Measurements from ENCODE around the gene BATF.
A peak's percentile ranks its signal among the peaks of the same experiment; 100 is the strongest.

The BATF gene

DNA sequence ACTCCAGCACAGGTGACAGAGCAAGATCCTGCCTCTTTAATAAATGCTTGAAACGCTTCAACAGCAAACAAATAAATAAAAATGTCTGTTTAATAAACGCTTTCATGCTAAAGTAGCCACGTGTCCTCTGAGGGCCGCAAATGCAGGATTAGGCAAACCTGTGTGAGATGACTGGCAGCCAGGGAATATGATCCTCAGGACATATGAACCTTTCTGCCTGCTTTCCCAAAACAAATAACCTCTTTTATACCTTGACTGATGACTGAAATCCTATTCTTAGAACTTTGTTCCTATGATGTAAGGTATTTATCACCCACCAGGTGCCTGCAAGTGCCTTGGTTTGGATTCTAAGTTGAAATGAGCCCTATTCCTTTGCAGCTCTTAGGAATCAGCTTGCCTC, 41.7 kb downstream of the BATF start:
- no peak for DNase-seq

DNA sequence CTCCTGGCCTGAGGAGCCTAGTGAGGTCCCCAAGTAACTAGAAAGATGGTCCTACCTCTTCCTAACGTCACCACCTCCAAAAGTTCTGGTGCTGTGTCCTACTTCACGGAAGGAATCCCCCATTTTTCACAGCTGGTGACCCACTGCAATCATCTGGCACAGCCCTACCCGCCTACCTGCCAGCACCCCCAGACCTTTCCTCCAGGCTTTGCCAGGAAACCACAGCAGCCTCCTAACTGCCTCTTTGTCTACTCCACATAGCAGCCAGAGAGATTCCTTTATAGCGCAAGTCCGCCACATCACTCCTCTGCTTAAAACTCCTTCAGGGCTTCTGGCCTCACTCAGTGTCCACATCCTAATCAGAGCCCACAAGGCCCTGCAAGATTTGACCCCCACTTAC, 42.8 kb downstream of the BATF start:
- no peak for DNase-seq

DNA sequence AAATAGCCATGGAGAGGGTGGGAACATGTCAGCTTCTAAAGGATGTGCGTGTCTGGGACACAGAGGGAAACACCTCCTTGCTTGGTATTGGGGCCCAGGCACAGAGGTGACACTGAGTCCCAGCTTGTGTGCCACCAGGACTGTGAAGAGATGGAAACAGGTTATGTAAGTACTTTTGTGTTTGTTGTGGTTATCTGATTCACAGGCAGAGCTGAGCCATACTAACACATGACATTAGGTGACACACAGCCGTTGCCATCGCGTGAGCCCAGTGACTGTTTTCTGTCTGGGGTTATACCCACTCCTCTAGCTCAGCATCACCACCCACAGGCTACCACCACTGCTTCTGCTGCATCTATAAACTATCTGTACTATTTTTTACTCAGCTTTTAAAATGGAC, 44.1 kb downstream of the BATF start:
- DNase-seq: no peak

DNA sequence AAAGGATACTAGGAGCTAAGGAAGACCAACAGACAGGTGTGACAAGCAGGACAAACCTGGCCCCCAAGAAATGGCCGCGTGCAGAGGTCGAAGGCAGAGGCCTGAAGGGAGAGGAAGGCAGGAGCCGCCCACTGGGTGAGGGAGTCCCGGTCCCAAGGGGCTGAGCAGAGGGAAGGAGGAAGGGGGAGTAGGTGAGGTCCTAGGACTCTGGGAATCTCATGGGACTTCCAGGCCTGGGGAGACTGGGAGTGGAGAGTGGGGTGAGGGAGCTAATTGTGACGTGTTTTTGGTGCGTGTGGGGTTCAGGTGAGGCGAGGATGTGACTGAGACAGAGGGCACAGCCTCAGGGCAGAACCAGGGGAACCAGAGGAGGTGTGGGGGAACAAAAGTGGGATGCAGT, 44.5 kb downstream of the BATF start:
- DNase-seq: no peak

DNA sequence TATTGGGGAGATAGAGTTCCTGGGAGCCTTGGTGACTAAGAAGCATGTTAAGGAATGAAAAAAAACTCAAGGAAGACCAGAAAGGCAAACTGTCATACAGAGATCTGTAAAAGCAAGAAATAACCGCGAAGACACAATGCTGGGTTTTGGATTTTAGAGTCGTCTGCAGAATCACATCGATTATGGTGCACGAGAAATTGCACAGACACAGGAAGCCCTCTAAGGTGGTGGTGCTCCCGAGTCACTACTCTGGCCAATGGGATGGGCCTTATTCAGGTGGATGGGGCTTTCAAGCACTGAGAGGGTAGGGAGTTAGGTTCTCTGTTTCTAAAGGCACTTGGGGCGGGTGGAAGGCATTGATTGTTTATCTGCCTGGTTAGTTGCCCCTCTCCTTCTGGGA, 45.9 kb downstream of the BATF start:
- DNase-seq: no peak

DNA sequence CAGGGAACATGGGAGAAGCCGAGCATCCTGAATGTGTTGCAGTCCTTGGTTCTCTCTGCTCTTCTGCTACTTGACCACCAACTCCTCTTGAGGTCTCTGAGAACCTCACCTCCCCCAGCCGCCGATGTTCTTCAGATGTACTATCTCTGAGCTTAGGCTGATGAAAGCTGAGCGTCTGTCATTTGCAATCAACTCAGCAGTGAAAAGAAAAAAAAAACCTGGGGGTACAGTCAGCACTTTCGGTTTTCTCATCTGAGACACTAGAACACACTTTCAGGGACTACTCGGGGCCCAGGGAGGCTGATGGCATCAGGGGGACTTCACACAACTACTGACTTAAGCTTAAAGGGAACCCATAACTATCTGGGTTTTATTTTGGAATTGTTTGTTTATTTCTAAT, 46.5 kb downstream of the BATF start:
- peak; percentile 50 for DNase-seq

DNA sequence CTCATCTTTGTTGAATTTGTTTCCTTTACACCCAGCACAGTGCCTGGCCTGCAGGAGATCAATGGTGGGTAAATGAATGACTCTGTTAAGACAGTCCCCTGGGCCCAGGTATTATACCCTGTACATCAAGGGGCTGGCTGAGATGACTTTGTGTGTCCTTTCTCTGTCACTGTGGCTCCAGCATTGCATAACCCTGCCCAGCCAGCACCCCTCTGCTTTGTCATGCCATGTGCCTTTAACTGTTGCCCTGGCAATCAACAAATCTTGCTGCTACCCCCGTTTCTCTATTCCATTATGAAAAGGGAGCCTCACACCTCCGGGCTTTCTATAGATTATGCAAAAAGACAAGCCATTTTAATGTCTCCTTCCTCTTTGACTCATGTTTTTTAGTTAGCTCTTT, 48.5 kb downstream of the BATF start:
- DNase-seq: no peak

DNA sequence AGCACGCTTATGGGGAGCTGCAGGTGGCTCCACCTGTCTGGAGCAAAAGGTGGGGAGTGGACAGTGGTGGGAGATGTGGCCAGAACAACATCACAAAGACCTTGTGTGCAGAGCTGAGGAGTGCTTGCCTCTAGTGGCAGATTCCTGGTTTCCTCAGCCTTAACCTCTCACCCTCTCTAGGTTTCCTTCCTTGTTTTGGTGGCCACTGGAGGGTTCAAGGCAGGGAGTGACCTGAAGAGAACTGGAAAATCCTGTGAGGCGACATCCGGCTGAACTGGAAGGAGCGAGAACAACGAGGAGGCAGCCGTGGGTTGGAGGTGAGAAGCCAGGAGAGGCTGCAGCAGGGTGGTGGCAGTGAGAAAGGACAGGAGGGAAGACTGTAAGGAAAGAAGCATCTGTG, 49.8 kb downstream of the BATF start:
- no peak for DNase-seq

DNA sequence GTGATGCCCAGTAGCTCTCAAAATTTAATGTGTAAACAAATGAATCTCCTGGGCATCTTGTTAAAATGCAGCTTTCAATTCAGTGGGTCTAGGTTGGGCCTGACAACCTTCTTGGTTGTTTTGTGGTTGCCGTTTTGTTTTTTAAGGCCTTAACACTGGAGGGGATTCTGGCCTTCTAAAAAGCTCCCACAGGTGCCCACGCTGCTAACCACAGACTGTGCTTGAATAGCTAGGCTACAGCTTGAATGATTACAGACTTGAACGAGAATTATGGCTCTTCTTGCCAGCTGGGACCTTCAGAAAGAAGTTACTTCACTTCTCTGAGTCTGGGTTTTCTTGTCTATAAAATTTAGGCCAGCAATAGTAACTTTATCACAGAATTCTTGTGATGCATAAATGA, 54.8 kb downstream of the BATF start:
- DNase-seq: no peak

DNA sequence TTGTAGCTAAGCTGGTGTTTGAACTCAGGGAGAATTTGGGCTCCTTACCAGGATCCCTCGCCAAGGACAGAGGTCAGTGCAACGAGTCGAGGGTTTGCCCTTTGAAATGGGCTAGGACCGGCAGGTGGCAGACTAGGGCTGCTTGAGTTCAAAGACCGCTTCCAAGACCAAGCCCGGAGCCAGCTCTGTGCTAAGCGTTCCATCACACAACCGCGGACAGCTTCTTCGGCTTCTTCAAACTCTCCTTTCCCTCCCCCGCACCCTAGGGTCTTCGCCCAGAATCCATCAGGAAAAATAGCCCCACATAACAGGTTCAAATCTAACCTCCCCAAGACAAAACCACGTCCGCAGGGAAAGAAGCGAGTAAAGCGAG, 55.4 kb downstream of the BATF start:
- peak; percentile 74 for DNase-seq

DNA sequence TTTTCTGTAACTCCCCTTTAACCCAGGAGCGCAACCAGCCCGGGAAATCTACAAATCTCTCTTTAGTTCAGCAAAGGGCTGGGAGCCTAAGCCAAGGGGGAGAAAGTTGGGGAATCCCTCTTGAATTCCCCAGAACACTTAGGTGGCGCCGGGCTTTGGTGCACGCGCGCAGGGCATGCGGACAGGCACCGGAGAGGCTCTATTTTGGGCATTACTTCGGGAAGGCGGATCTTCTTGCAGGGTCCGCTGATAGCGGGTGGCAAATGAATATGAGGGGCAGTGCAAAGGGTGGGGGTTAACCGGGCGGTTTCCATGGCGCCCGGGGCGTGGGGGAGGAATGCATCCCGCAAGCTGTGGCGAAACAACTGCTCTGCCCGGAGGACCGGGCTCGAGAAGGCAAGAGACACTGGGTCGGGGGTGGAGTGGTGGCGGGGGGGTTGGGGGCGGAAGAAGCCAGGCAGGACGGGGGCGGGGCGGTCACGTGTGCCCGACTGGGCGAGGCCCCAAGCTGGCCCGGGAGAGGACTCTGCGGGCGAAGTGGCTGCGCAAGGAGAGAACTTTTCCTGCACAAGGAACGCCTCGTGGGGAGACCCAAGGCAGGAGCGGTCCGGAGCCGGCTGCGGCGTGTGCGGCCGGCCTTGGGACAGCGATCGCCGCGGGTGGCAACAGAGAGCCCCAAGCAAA, 56.0 kb downstream of the BATF start, which contains the start of gene FLVCR2:
FLVCR2 (plus strand) TSS at position 519 of the 684 bp plus-strand sequence. CDS start 353 bp downstream, outside the sequence.
- DNase-seq: peak; percentile 37

DNA sequence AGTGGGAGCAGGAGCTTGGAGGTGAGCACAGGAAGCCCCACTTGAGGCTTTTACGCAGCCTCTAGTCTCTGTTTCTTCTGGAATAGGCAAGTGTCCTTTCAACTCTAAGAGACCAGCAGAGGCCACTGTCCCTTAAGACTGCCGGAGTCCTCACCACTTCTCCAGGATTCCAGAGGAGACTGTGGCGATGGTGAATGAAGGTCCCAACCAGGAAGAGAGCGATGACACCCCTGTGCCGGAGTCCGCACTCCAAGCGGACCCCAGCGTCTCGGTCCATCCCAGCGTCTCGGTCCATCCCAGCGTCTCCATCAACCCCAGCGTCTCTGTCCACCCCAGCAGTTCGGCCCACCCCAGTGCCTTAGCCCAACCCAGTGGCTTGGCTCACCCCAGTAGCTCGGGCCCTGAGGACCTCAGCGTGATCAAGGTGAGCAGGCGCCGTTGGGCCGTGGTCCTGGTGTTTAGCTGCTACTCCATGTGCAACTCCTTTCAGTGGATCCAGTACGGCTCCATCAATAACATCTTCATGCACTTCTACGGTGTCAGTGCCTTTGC, 56.6 kb downstream of the BATF start:
- DNase-seq: no peak

DNA sequence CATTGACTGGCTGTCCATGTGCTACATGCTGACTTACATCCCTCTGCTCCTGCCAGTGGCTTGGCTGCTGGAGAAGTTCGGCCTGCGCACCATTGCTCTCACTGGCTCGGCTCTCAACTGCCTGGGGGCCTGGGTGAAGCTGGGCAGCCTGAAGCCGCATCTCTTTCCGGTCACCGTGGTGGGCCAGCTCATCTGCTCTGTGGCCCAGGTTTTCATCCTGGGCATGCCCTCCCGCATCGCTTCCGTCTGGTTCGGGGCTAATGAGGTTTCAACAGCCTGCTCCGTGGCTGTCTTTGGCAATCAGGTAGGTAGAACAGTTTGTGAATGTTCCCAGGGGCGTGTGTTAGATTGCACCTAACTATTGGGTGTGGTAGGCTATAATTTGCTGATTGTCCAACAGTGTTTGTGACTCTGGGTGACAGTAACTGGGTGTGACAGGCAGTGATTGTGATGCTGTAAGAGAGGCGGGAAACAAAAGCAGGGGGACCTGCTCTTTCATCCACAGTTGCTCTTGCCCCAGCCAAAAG, 57.1 kb downstream of the BATF start:
- DNase-seq: no peak

DNA sequence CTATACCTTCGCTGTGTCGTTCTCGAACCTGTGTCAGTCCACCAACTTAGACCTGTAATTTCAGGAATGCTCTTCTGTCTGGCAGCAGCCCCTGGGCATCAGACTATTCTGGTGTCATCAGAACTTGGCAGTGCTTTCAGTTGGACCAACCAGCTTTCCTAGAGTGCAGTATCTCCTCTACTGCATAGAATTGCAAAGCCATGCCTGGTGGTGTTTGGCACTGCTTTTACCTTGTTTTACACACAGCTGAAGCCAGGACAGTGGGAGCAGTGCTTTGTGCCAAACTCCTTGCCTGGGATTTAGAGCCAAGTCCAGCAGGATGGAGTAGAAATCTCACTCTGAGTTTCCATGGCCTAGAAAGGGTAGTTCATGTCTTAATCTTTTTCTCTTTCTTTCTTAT, 57.6 kb downstream of the BATF start:
- no peak for DNase-seq

DNA sequence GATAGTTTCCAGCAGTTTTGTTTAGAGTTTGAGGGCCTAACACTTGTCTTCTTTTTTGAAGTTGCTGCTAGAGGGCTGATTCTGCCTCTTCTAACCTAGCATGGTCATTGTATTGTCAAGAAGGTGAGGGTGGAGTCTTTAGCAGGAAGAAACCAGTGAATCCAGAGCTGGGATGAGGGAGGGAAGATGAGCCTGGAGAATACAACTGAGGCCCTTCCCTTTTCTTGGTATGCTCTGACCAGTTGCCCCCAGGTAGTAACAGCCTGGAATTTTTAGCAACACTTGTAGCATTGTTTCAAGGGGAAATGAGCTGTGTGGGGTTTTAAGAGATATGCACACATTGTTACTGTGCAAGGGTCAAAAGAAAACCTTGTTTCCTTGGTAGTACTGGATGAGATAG, 65.1 kb downstream of the BATF start:
- no peak for DNase-seq

DNA sequence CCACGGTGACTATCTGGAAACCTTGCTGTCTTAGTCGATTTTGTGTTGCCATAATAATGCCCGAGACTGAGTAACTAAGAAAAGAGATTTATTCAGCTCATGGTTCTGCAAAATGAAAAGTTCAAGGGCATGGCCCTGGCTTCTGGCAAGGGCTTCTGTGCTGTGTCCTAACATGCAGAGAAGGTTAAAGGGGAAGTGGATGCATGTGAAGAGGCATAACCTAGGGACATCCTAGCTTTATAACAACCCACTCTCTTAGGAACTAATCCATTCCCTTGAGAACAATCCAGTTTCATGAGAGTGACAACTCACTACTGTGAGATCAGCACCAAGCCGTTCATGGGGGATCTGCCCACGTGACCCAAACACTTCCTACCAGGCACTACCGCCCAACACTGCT, 67.7 kb downstream of the BATF start:
- no peak for DNase-seq

DNA sequence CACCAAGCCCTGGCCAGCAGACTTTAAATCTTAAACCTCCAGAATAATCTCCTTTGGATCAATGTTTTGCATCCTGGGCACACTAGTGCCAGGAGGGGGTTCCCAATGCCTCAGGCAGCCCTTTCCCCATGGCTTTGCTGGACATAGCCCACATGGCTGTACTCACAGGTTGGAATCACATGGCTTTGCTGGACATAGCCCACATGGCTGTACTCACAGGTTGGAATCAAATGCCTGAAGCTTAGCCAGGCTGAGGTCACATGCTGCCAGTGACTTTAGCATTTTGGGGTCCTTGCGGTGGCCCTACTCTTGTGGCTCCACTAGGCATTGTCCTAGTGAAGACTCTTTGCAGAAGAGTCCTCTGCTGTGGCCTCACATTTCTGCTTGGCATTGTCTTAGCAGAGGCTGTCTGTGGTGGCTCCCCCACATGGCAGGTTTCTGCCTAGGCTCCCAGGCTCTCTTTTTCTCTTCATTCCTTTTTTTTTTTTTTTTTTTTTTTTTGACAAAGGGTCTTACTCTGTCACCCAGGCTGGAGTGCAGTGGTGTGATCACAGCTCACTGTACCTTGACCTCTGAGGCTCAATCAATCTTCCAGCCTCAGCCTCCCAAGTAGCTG, 69.2 kb downstream of the BATF start:
- no peak for DNase-seq

DNA sequence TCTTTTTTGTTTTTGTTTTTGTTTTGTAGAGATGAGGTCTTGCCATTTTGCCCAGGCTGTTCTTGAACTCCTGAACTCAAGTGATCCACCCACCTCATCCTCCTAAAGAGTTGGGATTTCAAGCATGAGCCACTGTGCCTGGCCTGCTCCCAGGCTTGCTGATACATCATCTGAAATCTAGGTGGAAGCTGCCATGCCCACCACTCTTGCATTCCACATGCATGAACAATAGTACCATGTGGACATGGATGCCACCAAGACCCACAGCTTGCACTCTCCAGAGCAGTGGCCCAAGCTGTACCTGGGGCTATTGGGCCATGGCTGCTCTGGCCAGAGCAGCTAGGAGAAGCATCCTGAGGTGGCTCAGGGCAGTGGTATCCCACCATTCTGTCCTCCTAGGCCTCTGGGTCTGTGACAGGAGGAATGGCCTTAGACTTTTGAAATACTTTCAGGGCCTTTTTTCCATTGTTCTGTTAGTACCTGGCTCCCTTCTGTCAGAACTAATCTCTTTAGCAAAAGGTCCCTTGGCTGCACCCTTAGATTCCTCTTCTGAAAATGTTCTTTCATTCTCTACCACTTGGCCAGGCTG, 69.8 kb downstream of the BATF start:
- no peak for DNase-seq

DNA sequence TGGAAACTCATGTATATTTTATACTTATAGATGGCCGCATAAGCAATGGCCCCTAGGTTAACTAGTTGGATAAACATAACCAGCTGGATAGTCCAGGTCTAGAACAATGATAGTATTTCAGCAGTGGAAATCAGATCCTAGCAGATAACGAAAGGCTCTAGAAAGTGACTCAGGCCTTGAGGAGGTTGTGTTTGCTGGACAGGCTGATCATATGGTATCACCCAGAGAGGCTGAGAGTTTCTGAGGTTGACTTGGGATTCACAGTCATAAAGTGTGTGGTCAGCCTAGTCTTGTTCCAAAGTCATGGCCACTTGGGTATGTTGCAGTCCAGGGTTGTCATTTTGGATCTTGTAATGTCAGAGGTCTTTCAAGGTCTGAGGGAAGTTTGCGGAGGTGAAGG, 73.0 kb downstream of the BATF start:
- no peak for DNase-seq
